K562 (cell line): ENCODE measurements around the gene RTL1. TPM values are rescaled to one million over a fixed set of nuclear protein-coding genes. Genes with fewer than 3 reads are reported as not detected.

Experiments used
- ATAC-seq: fragments of 200-7000 bp; cut with Tn5 transposase; 3 replicates; pipeline ENCODE4 v1.9.1; 2020; ENCODE audit warnings: moderate library complexity
- BruUV-seq: library from RNA; stranded (reverse); fragments of 400-500 nt; replicated peaks from 2 replicates; lab custom pipeline; 2021; lab: Mats Ljungman, UMichigan
- CTCF ChIA-PET: fragments of 300-600 bp; formaldehyde crosslinking; extraction: SDS; loops from one replicate; lab custom pipeline; 2021; ENCODE audit warnings: low intra/inter-chr PET ratio; lab: Yijun Ruan, JAX
- POLR2A ChIA-PET: fragments of 300-600, 350-650 bp; sonication (Branson Sonifier 250); formaldehyde crosslinking; extraction: SDS; loops from one replicate; lab custom pipeline; 2021; ENCODE audit warnings: antibody characterized with exemption, inconsistent platforms; lab: Yijun Ruan, JAX
- DNase-seq, 4 experiments: peaks; one replicate each; pipeline versions ENCODE4 v3.0.0 to v3.0.0-alpha.2; 2011 to 2018; ENCODE audit warnings: low spot score in 3 of 4, mixed read lengths in 3 of 4; ENCODE audit errors: extremely low read depth in 1 of 4
- FAIRE-seq: peaks from 2 replicates; lab custom pipeline; 2011; peaks lifted over from hg19 to GRCh38; lab: Jason Lieb, UNC
- H2AFZ ChIP-seq: 2 replicates; pipeline ENCODE4 v1.6.0; 2011; ENCODE audit warnings: low read depth, low read length, control low read depth, inconsistent platforms
- H3K27ac ChIP-seq: fragments of 200-600 bp; 3 replicates; pipeline ENCODE4 v1.8.0; 2011; ENCODE audit warnings: low read depth, mild to moderate bottlenecking, control low read depth, inconsistent platforms, low read length, moderate library complexity, mixed read lengths; ENCODE audit errors: extremely low read depth
- H3K27me3 ChIP-seq, 2 experiments: fragments of 300-600 bp in 1 of 2; 2 replicates in 1 of 2; 3 replicates in 1 of 2; pipeline versions ENCODE4 v1.6.0 to v1.8.0; 2011; ENCODE audit warnings: inconsistent platforms in 2 of 2, low read length in 2 of 2, mild to moderate bottlenecking in 1 of 2, mixed read lengths in 1 of 2, moderate library complexity in 1 of 2; ENCODE audit not compliant: control insufficient read depth in 2 of 2, insufficient read depth in 2 of 2
- H3K36me3 ChIP-seq: fragments of 300-600 bp; 3 replicates; pipeline ENCODE4 v1.8.0; 2011; ENCODE audit warnings: mild to moderate bottlenecking, low read length, inconsistent platforms; ENCODE audit not compliant: control insufficient read depth, insufficient read depth
- H3K4me1 ChIP-seq, 2 experiments: fragments of 200-600 bp in 1 of 2; replicated peaks in 1 of 2; 2 replicates in 1 of 2; 3 replicates in 1 of 2; pipeline versions ENCODE4 v1.5.1 to v1.8.0; 2011; ENCODE audit warnings: inconsistent platforms in 2 of 2, low read length in 2 of 2, mild to moderate bottlenecking in 1 of 2, mixed read lengths in 1 of 2, moderate library complexity in 1 of 2; ENCODE audit not compliant: control insufficient read depth in 2 of 2, insufficient read depth in 2 of 2
- H3K4me2 ChIP-seq: 2 replicates; pipeline ENCODE4 v1.6.1; 2011; ENCODE audit warnings: low read length, control low read depth, inconsistent platforms, mixed read lengths; ENCODE audit not compliant: insufficient read depth
- H3K4me3 ChIP-seq: fragments of 200-600 bp; sonication (generic), shearing (Covaris generic); 2 replicates; pipeline ENCODE4 v1.5.1; 2016; ENCODE audit warnings: control low read depth, inconsistent platforms
- H3K79me2 ChIP-seq: fragments of 200-600 bp; 3 replicates; pipeline ENCODE4 v1.8.0; 2011; ENCODE audit warnings: low read length, inconsistent platforms; ENCODE audit not compliant: control insufficient read depth, insufficient read depth
- H3K9ac ChIP-seq, 2 experiments: 2 replicates each; pipeline versions ENCODE4 v1.6.0 to v1.6.1; 2011; ENCODE audit warnings: low read depth in 2 of 2, low read length in 2 of 2, control low read depth in 1 of 2, inconsistent platforms in 1 of 2, mild to moderate bottlenecking in 1 of 2, mixed read lengths in 1 of 2; ENCODE audit not compliant: insufficient read depth in 1 of 2
- H3K9me1 ChIP-seq: one replicate; pipeline ENCODE4 v1.6.0; 2011; ENCODE audit warnings: inconsistent platforms, mild to moderate bottlenecking, low read length, moderate library complexity; ENCODE audit not compliant: control insufficient read depth, insufficient read depth
- H3K9me3 ChIP-seq: replicated peaks from 2 replicates; pipeline ENCODE4 v1.5.1; 2011; ENCODE audit warnings: low read depth, low read length, inconsistent platforms; ENCODE audit not compliant: control insufficient read depth, insufficient read depth
- H4K20me1 ChIP-seq: replicated peaks from 2 replicates; pipeline ENCODE4 v1.6.1; 2011; ENCODE audit warnings: low read length, inconsistent platforms, mixed read lengths; ENCODE audit not compliant: control insufficient read depth, insufficient read depth
- CEBPG ChIP-seq, 3 experiments: fragments of 200-800 bp in 1 of 3; sonication (Bioruptor generic) in 1 of 3; sonication (generic) in 1 of 3; formaldehyde crosslinking in 1 of 3; IDR thresholded peaks in 2 of 3; conservative IDR thresholded peaks in 1 of 3; 2 replicates each; pipeline versions ENCODE4 v1.6.1 to v1.8.0; 2016 to 2022; ENCODE audit warnings: missing compliant biosample characterization in 2 of 3, missing genetic modification characterization in 2 of 3, mild to moderate bottlenecking in 1 of 3, missing genetic modification reagents in 1 of 3
- FOSL1 ChIP-seq: fragments of 200-800 bp; sonication (Bioruptor generic); conservative IDR thresholded peaks from 2 replicates; pipeline ENCODE4 v1.6.1; 2016; ENCODE audit warnings: missing genetic modification characterization, missing compliant biosample characterization
- ZNF384 ChIP-seq: IDR thresholded peaks from 2 replicates; pipeline ENCODE4 v1.6.1; 2012; ENCODE audit warnings: low read depth, low read length, improper control_type of control experiment
- ZNF717 ChIP-seq: fragments of 250-450 bp; sonication (Bioruptor Pico); IDR thresholded peaks from 2 replicates; pipeline ENCODE4 v1.5.0; 2021
- WGBS: fragments of 100-300 bp; shearing (Covaris generic); methylation state at CpG from one replicate; pipeline ENCODE4 v1.1.6; 2016; ENCODE audit warnings: low coverage, mixed read lengths; ENCODE audit not compliant: insufficient coverage; ENCODE audit errors: missing lambda C conversion rate; 5-methylcytosine and 5-hydroxymethylcytosine counted together
- in situ Hi-C: fragments of 300-500 bp; cut with MboI; formaldehyde crosslinking; loops from 4 replicates; pipeline ENCODE4 v1.15.0; 2018; ENCODE audit warnings: inconsistent platforms, mixed read lengths
- intact Hi-C: fragments of 100-400 bp; cut with micrococcal nuclease; formaldehyde crosslinking; loops from 2 replicates; pipeline ENCODE4 v1.14.2; 2022
- polyA plus RNA-seq, 8 experiments: library from polyadenylated mRNA; depleted of rRNA in 4 of 8; stranded (reverse) in 5 of 8; unstranded in 3 of 8; fragments of >200 nt; fragmentation: Nextera tagmentation in 2 of 8; fragmentation: Illumina TruSeq in 1 of 8; extraction: Ambion mirVana in 2 of 8; extraction: Trizol in 1 of 8; gene quantifications; 2 replicates each; pipeline versions ENCODE4 v1.2.1 to v1.2.3, GENCODE V29; 2011 to 2014; ENCODE audit warnings: inconsistent platforms in 1 of 8, missing spikeins in 1 of 8
- total RNA-seq, 7 experiments: library from RNA; depleted of rRNA in 6 of 7; stranded (reverse); fragments of >200 nt in 6 of 7; fragmentation: Illumina TruSeq in 2 of 7; extraction: Trizol in 2 of 7; gene quantifications; 2 replicates each; pipeline versions ENCODE4 v1.2.1 to v1.2.3, GENCODE V29; 2011 to 2021; ENCODE audit warnings: low replicate concordance in 1 of 7
- TF ChIP-seq, protein P1 (sequence below): fragments of 250-450 bp; sonication (Bioruptor Pico); IDR thresholded peaks from 2 replicates; pipeline ENCODE4 v1.4.0; 2020
- TF ChIP-seq, protein P2 (sequence below): sonication (generic); formaldehyde crosslinking; IDR thresholded peaks from 2 replicates; pipeline ENCODE4 v1.8.1; 2023; ENCODE audit warnings: mild to moderate bottlenecking, missing genetic modification reagents, moderate library complexity
- TF ChIP-seq, protein P3 (sequence below): fragments of 450-650 bp; IDR thresholded peaks from 2 replicates; pipeline ENCODE4 v1.7.0; 2016; ENCODE audit warnings: borderline replicate concordance
- TF ChIP-seq, protein P4 (sequence below): fragments of 250-450 bp; sonication (Bioruptor Pico); IDR thresholded peaks from 2 replicates; pipeline ENCODE4 v1.5.0; 2021; ENCODE audit warnings: mild to moderate bottlenecking, moderate library complexity

RTL1 gene
- total and polyA plus RNA-seq, 9 of the 15 experiments (the other 6 are each of a cell fraction or from before 2014, with no cell fraction given): not detected

GRCh38 chr14:100944052-100944451 is 40.5 kb upstream of the RTL1 start:
- BruUV-seq: no TSS peak

More at GRCh38 chr14:100944052-100944451, 40.5 kb upstream of the RTL1 start:
- no peak overlapping the region for H2AFZ ChIP-seq
- FAIRE-seq (no peak), ATAC-seq (no peak), DNase-seq (no peak)
- no peak overlapping the region for H3K4me3 ChIP-seq
- H3K9ac ChIP-seq: no peak overlapping the region
- TF ChIP-seq ZNF384: no peak
- TF ChIP-seq, protein P1, sequence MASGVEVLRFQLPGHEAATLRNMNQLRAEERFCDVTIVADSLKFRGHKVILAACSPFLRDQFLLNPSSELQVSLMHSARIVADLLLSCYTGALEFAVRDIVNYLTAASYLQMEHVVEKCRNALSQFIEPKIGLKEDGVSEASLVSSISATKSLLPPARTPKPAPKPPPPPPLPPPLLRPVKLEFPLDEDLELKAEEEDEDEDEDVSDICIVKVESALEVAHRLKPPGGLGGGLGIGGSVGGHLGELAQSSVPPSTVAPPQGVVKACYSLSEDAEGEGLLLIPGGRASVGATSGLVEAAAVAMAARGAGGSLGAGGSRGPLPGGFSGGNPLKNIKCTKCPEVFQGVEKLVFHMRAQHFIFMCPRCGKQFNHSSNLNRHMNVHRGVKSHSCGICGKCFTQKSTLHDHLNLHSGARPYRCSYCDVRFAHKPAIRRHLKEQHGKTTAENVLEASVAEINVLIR (CRISPR knock-in tag): no peak
- TF ChIP-seq FOSL1 (tag): no peak
- no peak for TF ChIP-seq ZNF717 (CRISPR knock-in tag)
- TF ChIP-seq, protein P2, sequence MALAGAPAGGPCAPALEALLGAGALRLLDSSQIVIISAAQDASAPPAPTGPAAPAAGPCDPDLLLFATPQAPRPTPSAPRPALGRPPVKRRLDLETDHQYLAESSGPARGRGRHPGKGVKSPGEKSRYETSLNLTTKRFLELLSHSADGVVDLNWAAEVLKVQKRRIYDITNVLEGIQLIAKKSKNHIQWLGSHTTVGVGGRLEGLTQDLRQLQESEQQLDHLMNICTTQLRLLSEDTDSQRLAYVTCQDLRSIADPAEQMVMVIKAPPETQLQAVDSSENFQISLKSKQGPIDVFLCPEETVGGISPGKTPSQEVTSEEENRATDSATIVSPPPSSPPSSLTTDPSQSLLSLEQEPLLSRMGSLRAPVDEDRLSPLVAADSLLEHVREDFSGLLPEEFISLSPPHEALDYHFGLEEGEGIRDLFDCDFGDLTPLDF (CRISPR knock-in tag): no peak
- TF ChIP-seq, protein P3, sequence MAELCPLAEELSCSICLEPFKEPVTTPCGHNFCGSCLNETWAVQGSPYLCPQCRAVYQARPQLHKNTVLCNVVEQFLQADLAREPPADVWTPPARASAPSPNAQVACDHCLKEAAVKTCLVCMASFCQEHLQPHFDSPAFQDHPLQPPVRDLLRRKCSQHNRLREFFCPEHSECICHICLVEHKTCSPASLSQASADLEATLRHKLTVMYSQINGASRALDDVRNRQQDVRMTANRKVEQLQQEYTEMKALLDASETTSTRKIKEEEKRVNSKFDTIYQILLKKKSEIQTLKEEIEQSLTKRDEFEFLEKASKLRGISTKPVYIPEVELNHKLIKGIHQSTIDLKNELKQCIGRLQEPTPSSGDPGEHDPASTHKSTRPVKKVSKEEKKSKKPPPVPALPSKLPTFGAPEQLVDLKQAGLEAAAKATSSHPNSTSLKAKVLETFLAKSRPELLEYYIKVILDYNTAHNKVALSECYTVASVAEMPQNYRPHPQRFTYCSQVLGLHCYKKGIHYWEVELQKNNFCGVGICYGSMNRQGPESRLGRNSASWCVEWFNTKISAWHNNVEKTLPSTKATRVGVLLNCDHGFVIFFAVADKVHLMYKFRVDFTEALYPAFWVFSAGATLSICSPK: no peak
- TF ChIP-seq CEBPG (CRISPR knock-in tag; IDR thresholded peaks at IDR 0.05): no peak
- TF ChIP-seq CEBPG (tag; conservative IDR thresholded peaks at IDR 0.05 in 1 of 2, IDR thresholded peaks at IDR 0.05 in 1 of 2): no peak
- TF ChIP-seq, protein P4, sequence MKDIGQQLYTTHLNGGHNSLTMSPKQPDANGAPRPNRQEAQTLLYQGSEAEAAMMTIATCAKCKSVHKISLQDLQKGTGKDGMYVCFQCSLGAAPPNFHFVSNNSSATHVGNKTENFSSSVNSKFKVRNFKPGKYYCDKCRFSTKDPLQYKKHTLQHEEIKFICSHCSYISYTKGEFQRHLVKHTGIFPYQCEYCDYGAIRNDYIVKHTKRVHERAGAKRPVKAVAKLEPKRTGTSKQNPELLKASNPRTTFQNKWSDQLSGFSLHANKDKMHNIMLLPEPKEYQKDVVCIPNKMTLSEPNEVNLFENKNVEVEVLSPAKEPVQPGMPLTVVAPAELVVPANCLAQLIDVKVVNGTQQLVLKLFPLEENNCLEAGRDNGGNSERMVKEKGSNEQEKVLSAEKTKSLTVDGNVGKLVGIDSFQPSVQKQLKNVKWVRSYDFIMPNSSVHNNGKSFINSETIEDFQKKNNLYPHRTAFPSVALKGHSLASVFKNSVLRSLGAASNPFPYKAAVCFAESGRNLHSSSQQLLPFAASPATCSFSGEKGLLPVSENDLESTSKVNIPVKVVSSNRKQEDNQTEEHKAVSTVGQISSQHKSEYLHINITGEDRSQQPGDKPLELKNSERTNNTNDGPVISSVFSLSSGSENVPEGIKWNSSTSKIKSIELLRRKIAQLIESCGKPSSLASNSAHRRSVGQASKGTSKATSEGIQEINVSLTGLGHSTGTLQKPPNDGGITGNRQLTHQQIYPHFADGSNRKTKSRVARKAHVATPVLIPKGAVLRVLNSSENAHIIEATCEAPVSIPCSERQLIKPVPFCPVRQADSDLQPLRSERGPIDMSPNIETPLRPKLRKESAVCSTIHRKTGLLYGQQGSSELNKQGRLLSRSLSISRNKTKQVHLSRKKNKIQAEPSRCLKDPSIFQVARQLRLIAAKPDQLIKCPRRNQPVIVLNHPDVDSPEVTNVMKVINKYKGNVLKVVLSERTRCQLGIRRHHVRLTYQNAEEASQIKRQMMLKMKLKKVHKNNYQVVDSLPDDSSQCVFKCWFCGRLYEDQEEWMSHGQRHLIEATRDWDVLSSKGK (CRISPR knock-in tag): no peak
- CTCF ChIA-PET: no interaction called here
- no peaks in the 10 kb centered on the region for H4K20me1 ChIP-seq
- POLR2A ChIA-PET: interaction anchor here (0.7 kb wide), 1 partner anchor 220 kb away, joined by 3 read pairs; no protein-coding TSS in a partner anchor
- in situ Hi-C loops: no loop called here
- H3K9me1 ChIP-seq: no peaks in the 10 kb centered on the region
- H3K36me3 ChIP-seq: no peaks in the 10 kb centered on the region
- H3K4me2 ChIP-seq: no peak overlapping the region
- WGBS: 20% methylated on average over 2 of the region's 2 CpGs
- H3K79me2 ChIP-seq: no peaks in the 10 kb centered on the region
- no peaks in the 10 kb centered on the region for H3K4me1 ChIP-seq
- intact Hi-C loops: no loop called here
- no peaks in the 10 kb centered on the region for H3K27me3 ChIP-seq
- no peaks in the 10 kb centered on the region for H3K9me3 ChIP-seq
- no peak overlapping the region for H3K27ac ChIP-seq
